Upper lobe of left lung (tissue), 6 donors: ENCODE results near the gene SNAP47. TPM values are rescaled to one million over a fixed set of nuclear protein-coding genes. Genes with fewer than 3 reads are reported as not detected.

Experiments used
- ATAC-seq, 2 donors: fragments of 200-7000 bp; cut with Tn5 transposase; one replicate each; pipeline ENCODE4 v1.9.1; 2022; ENCODE audit warnings: mild to moderate bottlenecking in 2 of 2, moderate library complexity in 2 of 2; ENCODE audit not compliant: low FRiP score in 2 of 2
- DNase-seq, 2 donors: peaks; one replicate each; pipeline ENCODE4 v3.0.0-alpha.2; 2019 to 2020
- H3K27ac ChIP-seq, 4 donors: fragments of 200-600 bp; sonication (generic); one replicate each; pipeline ENCODE4 v1.5.1; 2016 to 2019
- H3K27me3 ChIP-seq, 4 donors: fragments of 200-600 bp; sonication (generic); one replicate each; pipeline ENCODE4 v1.5.1; 2017 to 2019
- H3K36me3 ChIP-seq, 4 donors: fragments of 200-600 bp; sonication (generic); one replicate each; pipeline ENCODE4 v1.5.1; 2016 to 2019
- H3K4me1 ChIP-seq, 4 donors: fragments of 200-600 bp; sonication (generic); one replicate each; pipeline ENCODE4 v1.5.1; 2018 to 2019
- H3K4me3 ChIP-seq, 4 donors: fragments of 200-600 bp; sonication (generic); one replicate each; pipeline ENCODE4 v1.5.1; 2017 to 2019; ENCODE audit warnings: mild to moderate bottlenecking in 2 of 4, moderate library complexity in 1 of 4
- H3K9me3 ChIP-seq, 4 donors: fragments of 200-600 bp; sonication (generic); one replicate each; pipeline ENCODE4 v1.5.1; 2018 to 2019
- EP300 ChIP-seq, 4 donors: sonication (generic); formaldehyde crosslinking; IDR thresholded peaks; one replicate each; pipeline ENCODE4 v1.5.1; 2017; ENCODE audit warnings: antibody characterized with exemption in 4 of 4, control low read depth in 2 of 4
- POLR2A ChIP-seq, 4 donors: fragments of 450-650 bp; IDR thresholded peaks; one replicate each; pipeline ENCODE4 v1.5.1; 2016 to 2017; ENCODE audit warnings: antibody characterized with exemption in 4 of 4, mild to moderate bottlenecking in 2 of 4
- POLR2AphosphoS5 ChIP-seq, 2 donors: sonication (generic); formaldehyde crosslinking; IDR thresholded peaks; one replicate each; pipeline ENCODE4 v1.5.1; 2017; ENCODE audit warnings: antibody characterized with exemption in 2 of 2
- WGBS, 2 donors: methylation state at CpG; one replicate each; pipeline ENCODE4 v1.1.5; 2017 to 2018; 5-methylcytosine and 5-hydroxymethylcytosine counted together
- total RNA-seq, 6 donors: library from RNA; depleted of rRNA in 4 of 6; stranded (reverse); fragments of >200 nt in 4 of 6; gene quantifications; one replicate each; pipeline versions ENCODE4 v1.1.0 to v1.2.1, GENCODE V29; 2016 to 2021
- TF ChIP-seq, protein P1 (sequence below), 6 experiments: fragments of 450-650 bp in 4 of 6; fragments of 200-600 bp in 2 of 6; sonication (generic) in 2 of 6; IDR thresholded peaks; one replicate each; pipeline ENCODE4 v1.5.1; 2016 to 2019; ENCODE audit warnings: antibody characterized with exemption in 6 of 6
- donor health status: DM: no; HTN: no; CAD: no; lungs with moderate emphysema.
- donor health status: DM: no; HTN: yes; CAD: no; lungs with severe emphysema.

Gene SNAP47
- total RNA-seq, 6 donors from 2014 or later: 26.7 to 62.9 (median 35.1) TPM

DNA sequence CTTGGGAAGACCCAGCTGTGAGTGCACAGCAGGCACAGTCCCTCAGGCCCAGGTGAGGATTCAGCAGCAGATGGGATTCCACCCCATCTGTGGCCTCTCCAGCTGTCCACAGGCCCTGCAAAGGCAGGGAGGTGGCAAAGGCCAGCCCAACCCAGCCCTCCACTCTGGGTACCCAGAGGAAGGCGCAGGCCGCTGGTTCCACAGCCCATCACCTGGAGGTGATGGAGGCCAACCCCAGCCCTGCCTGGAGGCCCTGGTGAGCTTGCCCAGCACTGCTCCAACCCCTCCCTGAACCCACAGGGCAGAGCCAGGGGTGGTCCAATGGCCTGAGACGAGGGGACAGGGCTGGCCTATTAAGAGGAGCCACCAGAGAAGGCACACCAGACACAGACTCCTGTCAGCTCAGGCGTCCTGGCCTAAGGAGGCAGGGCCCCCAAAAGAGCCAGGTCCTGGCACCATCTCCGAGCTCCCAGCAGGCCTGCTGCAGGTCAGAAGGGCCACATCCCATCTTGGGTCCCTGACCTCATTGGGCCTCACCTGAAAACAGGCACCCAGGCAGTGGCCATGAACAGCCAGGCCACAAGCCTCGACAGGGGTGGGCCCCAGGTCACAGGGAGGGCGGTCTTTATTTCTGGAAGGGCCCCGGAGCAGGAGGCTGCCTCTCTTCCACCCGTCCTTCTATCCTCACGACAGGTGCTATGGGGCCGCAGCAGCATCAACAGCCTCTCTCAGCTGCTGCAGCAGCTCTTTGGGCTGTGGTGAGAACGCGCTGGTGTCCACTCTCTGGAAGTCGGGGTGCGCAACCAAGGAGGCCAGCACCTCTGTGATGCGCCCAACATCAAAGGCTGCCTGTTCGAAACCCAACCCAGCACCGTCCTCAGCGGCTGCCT, 3.3 kb upstream of the SNAP47 start:
- WGBS, 2 donors: 90 to 92% methylated on average over 11 to 17 of the region's 19 CpGs
- Histone ChIP-seq H3K27ac (no peak overlapping the region), H3K4me3 (no peak overlapping the region), H3K27me3 (peaks cover 0 to 4% (median 0%) of the 10 kb centered on the region in 4 donors), H3K36me3 (peaks cover 0 to 27% (median 18%) of the 10 kb centered on the region in 4 donors), H3K4me1 (peaks cover 35 to 69% (median 41%) of the 10 kb centered on the region in 4 donors), H3K9me3 (no peaks in the 10 kb centered on the region)
- ATAC-seq (no peak), DNase-seq (peak in 1 of 2 donors; percentile 55)
- TF ChIP-seq, protein P1, sequence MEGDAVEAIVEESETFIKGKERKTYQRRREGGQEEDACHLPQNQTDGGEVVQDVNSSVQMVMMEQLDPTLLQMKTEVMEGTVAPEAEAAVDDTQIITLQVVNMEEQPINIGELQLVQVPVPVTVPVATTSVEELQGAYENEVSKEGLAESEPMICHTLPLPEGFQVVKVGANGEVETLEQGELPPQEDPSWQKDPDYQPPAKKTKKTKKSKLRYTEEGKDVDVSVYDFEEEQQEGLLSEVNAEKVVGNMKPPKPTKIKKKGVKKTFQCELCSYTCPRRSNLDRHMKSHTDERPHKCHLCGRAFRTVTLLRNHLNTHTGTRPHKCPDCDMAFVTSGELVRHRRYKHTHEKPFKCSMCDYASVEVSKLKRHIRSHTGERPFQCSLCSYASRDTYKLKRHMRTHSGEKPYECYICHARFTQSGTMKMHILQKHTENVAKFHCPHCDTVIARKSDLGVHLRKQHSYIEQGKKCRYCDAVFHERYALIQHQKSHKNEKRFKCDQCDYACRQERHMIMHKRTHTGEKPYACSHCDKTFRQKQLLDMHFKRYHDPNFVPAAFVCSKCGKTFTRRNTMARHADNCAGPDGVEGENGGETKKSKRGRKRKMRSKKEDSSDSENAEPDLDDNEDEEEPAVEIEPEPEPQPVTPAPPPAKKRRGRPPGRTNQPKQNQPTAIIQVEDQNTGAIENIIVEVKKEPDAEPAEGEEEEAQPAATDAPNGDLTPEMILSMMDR (IDR thresholded peaks at IDR 0.05): no peak
- TF ChIP-seq POLR2AphosphoS5 (IDR thresholded peaks at IDR 0.05) (no peak), POLR2A (IDR thresholded peaks at IDR 0.05) (no peak), EP300 (IDR thresholded peaks at IDR 0.05) (no peak)

DNA sequence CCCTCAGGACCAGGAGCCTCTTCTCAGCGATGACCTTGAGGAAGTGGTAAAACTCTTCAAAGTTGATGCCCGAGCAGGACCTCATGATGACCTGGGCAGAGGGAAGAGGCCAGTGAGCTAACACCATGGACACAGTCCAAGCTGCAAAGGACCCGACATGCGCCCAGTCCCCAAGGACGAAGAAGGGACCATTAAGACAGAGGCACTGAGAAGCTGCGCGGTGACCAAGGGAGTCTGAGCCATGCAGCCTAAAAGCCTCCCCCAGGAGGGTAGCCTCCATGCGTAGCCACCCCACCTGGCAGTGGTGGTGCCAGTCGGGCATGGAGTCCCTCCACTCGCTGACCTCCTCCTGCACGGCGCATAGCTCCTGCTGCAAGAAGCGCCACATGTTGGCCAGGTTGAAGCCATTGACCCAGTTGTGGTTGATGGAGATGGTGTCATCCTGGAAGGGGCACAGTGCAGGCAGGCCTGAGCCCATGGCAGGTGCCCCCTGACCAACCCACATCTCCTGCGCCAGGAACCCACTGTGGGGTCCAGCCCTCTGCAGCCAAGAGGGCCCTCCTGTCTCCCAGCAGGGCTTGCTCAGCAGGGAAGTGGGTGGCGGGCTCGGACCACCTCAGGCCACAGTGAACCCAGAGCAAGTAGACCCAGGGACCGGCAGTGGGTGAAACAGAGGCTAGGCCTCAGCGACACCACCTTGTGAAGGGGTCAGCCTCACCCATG, 2.5 kb upstream of the SNAP47 start:
- H3K27ac ChIP-seq: no peak overlapping the region
- H3K4me3 ChIP-seq: no peak overlapping the region
- no peaks in the 10 kb centered on the region for H3K9me3 ChIP-seq
- no peak for ATAC-seq
- TF ChIP-seq, protein P1 (IDR thresholded peaks at IDR 0.05): no peak
- no peak for TF ChIP-seq POLR2AphosphoS5 (IDR thresholded peaks at IDR 0.05)
- TF ChIP-seq EP300 (IDR thresholded peaks at IDR 0.05): no peak
- no peak for TF ChIP-seq POLR2A (IDR thresholded peaks at IDR 0.05)
- peaks cover 0 to 4% (median 0%) of the 10 kb centered on the region in 4 donors for H3K27me3 ChIP-seq
- 94 to 99% methylated on average over 11 to 16 of the region's 18 CpGs for WGBS, 2 donors
- DNase-seq: peak in 1 of 2 donors; percentile 52
- peaks cover 34 to 68% (median 39%) of the 10 kb centered on the region in 4 donors for H3K4me1 ChIP-seq
- H3K36me3 ChIP-seq: peaks cover 0 to 27% (median 18%) of the 10 kb centered on the region in 4 donors

DNA sequence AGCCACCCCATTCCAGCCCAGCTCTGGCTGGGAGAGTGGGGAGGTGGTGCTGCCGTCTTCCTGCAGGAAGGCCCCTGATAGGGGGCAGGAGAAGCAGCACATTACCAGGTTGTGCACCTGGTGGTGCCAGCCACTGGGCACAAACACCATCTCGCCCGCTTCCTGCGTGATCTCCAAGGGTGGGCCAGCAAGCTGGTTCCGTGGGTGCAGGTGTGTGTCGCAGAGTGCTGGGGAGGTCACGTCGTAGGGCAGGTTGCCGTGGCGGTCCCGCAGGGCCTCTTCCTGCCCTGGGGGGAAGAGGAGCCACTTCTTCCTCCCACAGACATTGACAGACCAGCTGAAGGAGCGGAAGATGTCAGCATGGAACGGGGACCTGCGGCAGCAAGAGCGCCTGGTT, 1.9 kb upstream of the SNAP47 start:
- no peaks in the 10 kb centered on the region for H3K9me3 ChIP-seq
- peaks cover 30 to 63% (median 35%) of the 10 kb centered on the region in 4 donors for H3K4me1 ChIP-seq
- peaks cover 0 to 4% (median 0%) of the 10 kb centered on the region in 4 donors for H3K27me3 ChIP-seq
- H3K36me3 ChIP-seq: peaks cover 0 to 29% (median 18%) of the 10 kb centered on the region in 4 donors
- 93 to 98% methylated on average over 10 to 15 of the region's 15 CpGs for WGBS, 2 donors
- ATAC-seq (no peak), DNase-seq (peak in 1 of 2 donors; percentile 50)
- TF ChIP-seq POLR2A (IDR thresholded peaks at IDR 0.05) (no peak), EP300 (IDR thresholded peaks at IDR 0.05) (no peak), POLR2AphosphoS5 (IDR thresholded peaks at IDR 0.05) (no peak)
- TF ChIP-seq, protein P1 (IDR thresholded peaks at IDR 0.05): no peak
- H3K27ac ChIP-seq: no peak overlapping the region
- no peak overlapping the region for H3K4me3 ChIP-seq

DNA sequence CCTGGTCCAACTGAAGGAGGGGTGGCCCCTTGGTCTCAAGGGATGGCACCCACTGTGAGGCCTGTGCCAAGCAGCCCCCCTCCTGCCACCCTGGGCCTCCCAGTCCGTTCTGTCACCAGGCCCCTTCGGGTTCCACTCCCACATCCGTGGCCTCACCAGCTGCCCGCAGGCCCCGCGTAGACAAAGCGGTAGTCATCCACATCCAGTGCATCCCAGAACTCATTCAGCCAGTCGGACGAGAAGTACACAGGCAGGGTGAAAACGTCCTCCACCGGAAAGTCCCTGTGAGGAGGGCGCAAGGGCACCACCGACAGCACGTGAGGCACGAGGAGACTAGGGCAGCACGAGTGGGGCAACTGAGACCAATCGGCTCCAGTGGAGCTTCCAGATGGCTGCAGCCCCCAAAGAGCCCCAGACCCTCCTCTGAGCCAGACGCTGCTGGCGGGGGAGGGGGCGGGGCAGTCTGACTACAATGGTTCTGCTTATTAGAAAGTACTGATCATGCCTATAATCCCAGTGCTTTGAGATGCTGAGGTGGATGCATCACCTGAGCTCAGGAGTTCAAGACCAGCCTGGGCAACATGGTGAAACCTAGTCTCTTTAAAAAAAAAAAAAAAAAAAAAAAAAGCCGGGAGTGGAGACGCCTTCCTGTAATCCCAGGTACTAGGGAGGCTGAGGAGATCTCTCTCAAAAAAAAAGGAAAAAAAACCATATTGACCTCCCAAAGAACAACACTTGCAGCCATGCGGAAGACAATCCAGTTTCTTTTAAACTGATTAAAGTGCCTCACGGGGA, 1.3 kb upstream of the SNAP47 start:
- peaks cover 26 to 57% (median 30%) of the 10 kb centered on the region in 4 donors for H3K4me1 ChIP-seq
- no peaks in the 10 kb centered on the region for H3K9me3 ChIP-seq
- H3K4me3 ChIP-seq: peak overlapping the region in 3 of 4 donors; percentile 76 to 89 (median 84)
- TF ChIP-seq, protein P1 (IDR thresholded peaks at IDR 0.05): no peak
- TF ChIP-seq EP300 (IDR thresholded peaks at IDR 0.05): no peak
- TF ChIP-seq POLR2A (IDR thresholded peaks at IDR 0.05): no peak
- no peak for TF ChIP-seq POLR2AphosphoS5 (IDR thresholded peaks at IDR 0.05)
- DNase-seq (peak in 1 of 2 donors; percentile 62), ATAC-seq (no peak)
- no peaks in the 10 kb centered on the region for H3K27me3 ChIP-seq
- H3K36me3 ChIP-seq: peaks cover 0 to 31% (median 18%) of the 10 kb centered on the region in 4 donors
- H3K27ac ChIP-seq: peak overlapping the region in 1 of 4 donors; percentile 91
- 64 to 70% methylated on average over 7 to 24 of the region's 24 CpGs for WGBS, 2 donors
